ENCODE data around the gene ANKS6.

DNA sequence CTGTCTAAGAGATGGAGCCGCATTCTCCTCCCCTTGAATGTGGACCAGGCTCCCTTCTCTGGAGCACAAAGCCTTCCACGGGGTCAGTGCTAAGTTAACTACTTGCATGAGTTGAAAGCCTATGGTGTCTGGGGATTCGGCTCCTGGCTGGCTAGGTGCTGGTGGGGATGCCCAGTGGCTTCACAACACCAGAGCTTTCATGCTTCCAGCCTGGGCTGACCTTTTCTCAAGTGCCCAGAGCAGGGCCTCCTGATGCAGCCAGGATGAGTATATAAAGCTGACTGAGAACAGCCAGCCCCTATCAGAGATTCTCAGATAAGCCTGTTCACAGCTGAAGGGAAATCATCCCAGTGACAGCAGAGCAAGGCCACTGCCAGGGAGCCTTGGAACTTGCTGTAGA, 22.9 kb upstream of the ANKS6 start:
- no peak for TF ChIP-seq EP300 (IDR thresholded peaks at IDR 0.05)
- no peak for TF ChIP-seq POLR2A (IDR thresholded peaks at IDR 0.05)
- TF ChIP-seq, protein P1, sequence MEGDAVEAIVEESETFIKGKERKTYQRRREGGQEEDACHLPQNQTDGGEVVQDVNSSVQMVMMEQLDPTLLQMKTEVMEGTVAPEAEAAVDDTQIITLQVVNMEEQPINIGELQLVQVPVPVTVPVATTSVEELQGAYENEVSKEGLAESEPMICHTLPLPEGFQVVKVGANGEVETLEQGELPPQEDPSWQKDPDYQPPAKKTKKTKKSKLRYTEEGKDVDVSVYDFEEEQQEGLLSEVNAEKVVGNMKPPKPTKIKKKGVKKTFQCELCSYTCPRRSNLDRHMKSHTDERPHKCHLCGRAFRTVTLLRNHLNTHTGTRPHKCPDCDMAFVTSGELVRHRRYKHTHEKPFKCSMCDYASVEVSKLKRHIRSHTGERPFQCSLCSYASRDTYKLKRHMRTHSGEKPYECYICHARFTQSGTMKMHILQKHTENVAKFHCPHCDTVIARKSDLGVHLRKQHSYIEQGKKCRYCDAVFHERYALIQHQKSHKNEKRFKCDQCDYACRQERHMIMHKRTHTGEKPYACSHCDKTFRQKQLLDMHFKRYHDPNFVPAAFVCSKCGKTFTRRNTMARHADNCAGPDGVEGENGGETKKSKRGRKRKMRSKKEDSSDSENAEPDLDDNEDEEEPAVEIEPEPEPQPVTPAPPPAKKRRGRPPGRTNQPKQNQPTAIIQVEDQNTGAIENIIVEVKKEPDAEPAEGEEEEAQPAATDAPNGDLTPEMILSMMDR (IDR thresholded peaks at IDR 0.05), result no peak
